Embryonic facial prominence (tissue), 1 donor: ENCODE results near the gene HP.

ENCODE experiments used
- DNase-seq: peaks from one replicate; pipeline ENCODE4 v3.0.0-alpha.2; 2016; ENCODE audit errors: extremely low spot score

The HP gene

GRCh38 chr16:72085002-72085401 lies 30.7 kb downstream of the HP start:
- no peak for DNase-seq

- DNase-seq: no peak
Observed at GRCh38 chr16:72091217-72091616, 36.9 kb downstream of the HP start.

- no peak for DNase-seq
Observed at GRCh38 chr16:72092832-72093447, 38.6 kb downstream of the HP start.

GRCh38 chr16:72093448-72094265 lies 39.4 kb downstream of the HP start, which contains the start of the genes DHX38 and TXNL4B:
Gene DHX38 (plus strand): TSS chr16:72093847. CDS start chr16:72096158, 2,311 bp downstream.
Gene TXNL4B (minus strand): TSS chr16:72093620. CDS start chr16:72090749, 2,871 bp downstream.
- peak; percentile 99 for DNase-seq

- no peak for DNase-seq
Observed at GRCh38 chr16:72094266-72094610, 39.9 kb downstream of the HP start.

- DNase-seq: no peak
Observed at GRCh38 chr16:72098936-72099335, 44.6 kb downstream of the HP start.

GRCh38 chr16:72099377-72099818 lies 45.1 kb downstream of the HP start:
- DNase-seq: peak; percentile 9

GRCh38 chr16:72101195-72101594 lies 46.9 kb downstream of the HP start:
- DNase-seq: no peak

- DNase-seq: no peak
Observed at GRCh38 chr16:72104905-72105304, 50.6 kb downstream of the HP start.

GRCh38 chr16:72105978-72106377 lies 51.7 kb downstream of the HP start:
- DNase-seq: no peak

- no peak for DNase-seq
Observed at GRCh38 chr16:72107371-72107770, 53.1 kb downstream of the HP start.

- no peak for DNase-seq
Observed at GRCh38 chr16:72108353-72109102, 54.2 kb downstream of the HP start.

GRCh38 chr16:72109300-72109699 lies 55.0 kb downstream of the HP start:
- no peak for DNase-seq

GRCh38 chr16:72109966-72110530 lies 55.7 kb downstream of the HP start:
- DNase-seq: no peak
